Liver (tissue), 9 donors: ENCODE data around the gene CLASP2. TPM values are rescaled to one million over a fixed set of nuclear protein-coding genes. Genes with fewer than 3 reads are reported as not detected.

ENCODE experiments used
- DNase-seq: peaks from one replicate; pipeline ENCODE4 v3.0.0-alpha.2; 2017; ENCODE audit warnings: low spot score
- H3K27ac ChIP-seq, 2 donors: one replicate each; pipeline ENCODE4 v1.7.0; 2013; ENCODE audit warnings: inconsistent platforms in 2 of 2, low read length in 2 of 2, control low read depth in 1 of 2, low read depth in 1 of 2, mild to moderate bottlenecking in 1 of 2
- H3K27me3 ChIP-seq, 4 donors: one replicate each; pipeline versions ENCODE4 v1.6.1 to v1.7.0; 2013; ENCODE audit warnings: low read length in 3 of 4, inconsistent platforms in 1 of 4, mild to moderate bottlenecking in 1 of 4, moderate library complexity in 1 of 4; ENCODE audit not compliant: control insufficient read depth in 4 of 4, insufficient read depth in 4 of 4
- H3K36me3 ChIP-seq, 4 donors: one replicate each; pipeline versions ENCODE4 v1.6.1 to v1.7.0; 2013; ENCODE audit warnings: low read length in 3 of 4, mild to moderate bottlenecking in 3 of 4, low read depth in 1 of 4, moderate library complexity in 1 of 4; ENCODE audit not compliant: control insufficient read depth in 4 of 4, insufficient read depth in 3 of 4
- H3K4me1 ChIP-seq, 4 donors: one replicate each; pipeline versions ENCODE4 v1.6.1 to v1.7.0; 2013; ENCODE audit warnings: low read length in 3 of 4, mild to moderate bottlenecking in 3 of 4, moderate library complexity in 1 of 4; ENCODE audit not compliant: control insufficient read depth in 4 of 4, insufficient read depth in 4 of 4
- H3K4me3 ChIP-seq, 3 donors: one replicate each; pipeline versions ENCODE4 v1.6.1 to v1.7.0; 2013; ENCODE audit warnings: low read length in 3 of 3, control low read depth in 1 of 3, low read depth in 1 of 3, mild to moderate bottlenecking in 1 of 3
- H3K9ac ChIP-seq, 2 donors: one replicate each; pipeline ENCODE4 v1.7.0; 2013; ENCODE audit warnings: low read length in 2 of 2, mild to moderate bottlenecking in 2 of 2, moderate library complexity in 2 of 2, control low read depth in 1 of 2, low read depth in 1 of 2
- H3K9me3 ChIP-seq, 4 donors: one replicate each; pipeline versions ENCODE4 v1.6.1 to v1.7.0; 2013; ENCODE audit warnings: low read length in 3 of 4; ENCODE audit not compliant: control insufficient read depth in 4 of 4
- EGR1 ChIP-seq, 2 donors: IDR thresholded peaks; 2 replicates each; pipeline ENCODE4 v1.6.1; 2016 to 2018; ENCODE audit warnings: antibody characterized with exemption in 2 of 2, low read depth in 2 of 2
- FOXA1 ChIP-seq: IDR thresholded peaks from 2 replicates; pipeline ENCODE4 v1.6.1; 2016; ENCODE audit warnings: antibody characterized with exemption
- GABPA ChIP-seq, 2 donors: IDR thresholded peaks in 1 of 2; conservative IDR thresholded peaks in 1 of 2; 2 replicates each; pipeline ENCODE4 v1.6.1; 2016; ENCODE audit warnings: antibody characterized with exemption in 2 of 2, mild to moderate bottlenecking in 1 of 2, moderate library complexity in 1 of 2
- HNF4A ChIP-seq, 2 donors: conservative IDR thresholded peaks; 2 replicates each; pipeline ENCODE4 v1.6.1; 2016; ENCODE audit warnings: antibody characterized with exemption in 2 of 2, mild to moderate bottlenecking in 2 of 2
- HNF4G ChIP-seq: IDR thresholded peaks from 2 replicates; pipeline ENCODE4 v1.6.1; 2016; ENCODE audit warnings: antibody characterized with exemption
- JUND ChIP-seq, 2 donors: IDR thresholded peaks; 2 replicates each; pipeline ENCODE4 v1.6.1; 2016; ENCODE audit warnings: antibody characterized with exemption in 2 of 2
- NR2F2 ChIP-seq: IDR thresholded peaks from 2 replicates; pipeline ENCODE4 v1.6.1; 2016; ENCODE audit warnings: antibody characterized with exemption
- RAD21 ChIP-seq, 2 donors: IDR thresholded peaks; 2 replicates each; pipeline ENCODE4 v1.6.1; 2016; ENCODE audit warnings: antibody characterized with exemption in 2 of 2, mild to moderate bottlenecking in 2 of 2
- RXRA ChIP-seq, 2 donors: IDR thresholded peaks; 2 replicates each; pipeline ENCODE4 v1.6.1; 2017 to 2018; ENCODE audit warnings: antibody characterized with exemption in 2 of 2, mild to moderate bottlenecking in 1 of 2
- SP1 ChIP-seq: IDR thresholded peaks from 2 replicates; pipeline ENCODE4 v1.6.1; 2018; ENCODE audit warnings: antibody characterized with exemption, mild to moderate bottlenecking
- TAF1 ChIP-seq: conservative IDR thresholded peaks from 2 replicates; pipeline ENCODE4 v1.6.1; 2016; ENCODE audit warnings: antibody characterized with exemption, mild to moderate bottlenecking
- YY1 ChIP-seq: IDR thresholded peaks from 2 replicates; pipeline ENCODE4 v1.6.1; 2016; ENCODE audit warnings: antibody characterized with exemption, mild to moderate bottlenecking
- WGBS: extraction: QIAGEN DNeasy Blood & Tissue Kit; methylation state at CpG from one replicate; pipeline ENCODE4 v1.1.7; 2013; 5-methylcytosine and 5-hydroxymethylcytosine counted together
- polyA plus RNA-seq, 2 donors: library from polyadenylated mRNA; stranded (reverse) in 1 of 2; unstranded in 1 of 2; fragments of 200-250 nt in 1 of 2; fragments of >200 nt in 1 of 2; fragmentation: Nextera tagmentation in 1 of 2; extraction: Ambion mirVana in 1 of 2; gene quantifications; one replicate each; pipeline versions ENCODE4 v1.2.1 to v1.2.3, GENCODE V29; 2013 to 2015
- total RNA-seq, 2 donors: library from RNA; depleted of rRNA; stranded (reverse); fragments of >200 nt; gene quantifications; one replicate each; pipeline ENCODE4 v1.2.3, GENCODE V29; 2014
- TF ChIP-seq, protein P1 (sequence below): IDR thresholded peaks from 2 replicates; pipeline ENCODE4 v1.6.1; 2016; ENCODE audit warnings: antibody characterized with exemption, mild to moderate bottlenecking
- TF ChIP-seq, protein P2 (sequence below): IDR thresholded peaks from 2 replicates; pipeline ENCODE4 v1.6.1; 2016; ENCODE audit warnings: antibody characterized with exemption
- TF ChIP-seq, protein P3 (sequence below): IDR thresholded peaks from 2 replicates; pipeline ENCODE4 v1.6.1; 2016; ENCODE audit warnings: antibody characterized with exemption
- TF ChIP-seq, protein P4 (sequence below): fragments of 150-350 bp; IDR thresholded peaks from 2 replicates; pipeline ENCODE4 v1.5.1; 2017; ENCODE audit warnings: improper control_type of control experiment, low read depth, low read length; ENCODE audit not compliant: missing input control
- TF ChIP-seq, protein P5 (sequence below): IDR thresholded peaks from 2 replicates; pipeline ENCODE4 v1.6.1; 2016; ENCODE audit warnings: antibody characterized with exemption
- donor health status: healthy.
- donor health status: healthy.
- donor health status: healthy.
- donor health status: healthy.
- donor health status: healthy.

Gene CLASP2
- total and polyA plus RNA-seq, 4 donors: 3.7 to 27.6 (median 17.3) TPM

DNA sequence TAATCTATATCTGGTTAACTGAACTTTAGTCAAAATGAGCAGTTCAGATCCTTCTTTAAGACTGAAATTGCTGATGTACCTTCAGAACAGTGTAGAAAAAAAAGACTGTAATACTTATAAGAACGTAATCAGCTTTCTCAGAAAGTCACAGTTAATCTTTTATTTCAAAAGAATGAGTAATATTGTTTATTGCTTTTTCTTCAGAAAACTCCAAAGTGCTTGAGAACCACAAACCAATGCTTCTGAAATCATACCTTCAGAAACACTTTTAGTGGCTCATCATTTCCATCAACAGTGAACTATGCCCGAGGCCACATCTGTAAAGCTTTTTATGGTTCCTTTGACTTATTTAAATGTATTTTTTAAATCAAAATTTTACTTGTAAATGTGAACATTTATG lies 33.3 kb upstream of the CLASP2 start:
- Histone ChIP-seq H3K9me3 (peaks cover 0 to 8% (median 2%) of the 10 kb centered on the region in 4 donors), H3K4me1 (no peaks in the 10 kb centered on the region), H3K27me3 (no peaks in the 10 kb centered on the region), H3K9ac (no peak overlapping the region), H3K36me3 (no peaks in the 10 kb centered on the region), H3K27ac (no peak overlapping the region), H3K4me3 (no peak overlapping the region)
- no peak for DNase-seq
- TF ChIP-seq, protein P1, sequence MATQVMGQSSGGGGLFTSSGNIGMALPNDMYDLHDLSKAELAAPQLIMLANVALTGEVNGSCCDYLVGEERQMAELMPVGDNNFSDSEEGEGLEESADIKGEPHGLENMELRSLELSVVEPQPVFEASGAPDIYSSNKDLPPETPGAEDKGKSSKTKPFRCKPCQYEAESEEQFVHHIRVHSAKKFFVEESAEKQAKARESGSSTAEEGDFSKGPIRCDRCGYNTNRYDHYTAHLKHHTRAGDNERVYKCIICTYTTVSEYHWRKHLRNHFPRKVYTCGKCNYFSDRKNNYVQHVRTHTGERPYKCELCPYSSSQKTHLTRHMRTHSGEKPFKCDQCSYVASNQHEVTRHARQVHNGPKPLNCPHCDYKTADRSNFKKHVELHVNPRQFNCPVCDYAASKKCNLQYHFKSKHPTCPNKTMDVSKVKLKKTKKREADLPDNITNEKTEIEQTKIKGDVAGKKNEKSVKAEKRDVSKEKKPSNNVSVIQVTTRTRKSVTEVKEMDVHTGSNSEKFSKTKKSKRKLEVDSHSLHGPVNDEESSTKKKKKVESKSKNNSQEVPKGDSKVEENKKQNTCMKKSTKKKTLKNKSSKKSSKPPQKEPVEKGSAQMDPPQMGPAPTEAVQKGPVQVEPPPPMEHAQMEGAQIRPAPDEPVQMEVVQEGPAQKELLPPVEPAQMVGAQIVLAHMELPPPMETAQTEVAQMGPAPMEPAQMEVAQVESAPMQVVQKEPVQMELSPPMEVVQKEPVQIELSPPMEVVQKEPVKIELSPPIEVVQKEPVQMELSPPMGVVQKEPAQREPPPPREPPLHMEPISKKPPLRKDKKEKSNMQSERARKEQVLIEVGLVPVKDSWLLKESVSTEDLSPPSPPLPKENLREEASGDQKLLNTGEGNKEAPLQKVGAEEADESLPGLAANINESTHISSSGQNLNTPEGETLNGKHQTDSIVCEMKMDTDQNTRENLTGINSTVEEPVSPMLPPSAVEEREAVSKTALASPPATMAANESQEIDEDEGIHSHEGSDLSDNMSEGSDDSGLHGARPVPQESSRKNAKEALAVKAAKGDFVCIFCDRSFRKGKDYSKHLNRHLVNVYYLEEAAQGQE: no peak
- TF ChIP-seq TAF1 (no peak), RAD21 (IDR thresholded peaks at IDR 0.05) (no peak), EGR1 (IDR thresholded peaks at IDR 0.05; ENCODE audit: low read depth in 2 of 2) (no peak), HNF4A (conservative IDR thresholded peaks at IDR 0.05) (no peak), JUND (IDR thresholded peaks at IDR 0.05) (no peak), GABPA (IDR thresholded peaks at IDR 0.05 in 1 of 2, conservative IDR thresholded peaks at IDR 0.05 in 1 of 2) (no peak), HNF4G (no peak), FOXA1 (no peak)
- TF ChIP-seq, protein P2, sequence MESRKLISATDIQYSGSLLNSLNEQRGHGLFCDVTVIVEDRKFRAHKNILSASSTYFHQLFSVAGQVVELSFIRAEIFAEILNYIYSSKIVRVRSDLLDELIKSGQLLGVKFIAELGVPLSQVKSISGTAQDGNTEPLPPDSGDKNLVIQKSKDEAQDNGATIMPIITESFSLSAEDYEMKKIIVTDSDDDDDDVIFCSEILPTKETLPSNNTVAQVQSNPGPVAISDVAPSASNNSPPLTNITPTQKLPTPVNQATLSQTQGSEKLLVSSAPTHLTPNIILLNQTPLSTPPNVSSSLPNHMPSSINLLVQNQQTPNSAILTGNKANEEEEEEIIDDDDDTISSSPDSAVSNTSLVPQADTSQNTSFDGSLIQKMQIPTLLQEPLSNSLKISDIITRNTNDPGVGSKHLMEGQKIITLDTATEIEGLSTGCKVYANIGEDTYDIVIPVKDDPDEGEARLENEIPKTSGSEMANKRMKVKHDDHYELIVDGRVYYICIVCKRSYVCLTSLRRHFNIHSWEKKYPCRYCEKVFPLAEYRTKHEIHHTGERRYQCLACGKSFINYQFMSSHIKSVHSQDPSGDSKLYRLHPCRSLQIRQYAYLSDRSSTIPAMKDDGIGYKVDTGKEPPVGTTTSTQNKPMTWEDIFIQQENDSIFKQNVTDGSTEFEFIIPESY: no peak
- TF ChIP-seq, protein P3, sequence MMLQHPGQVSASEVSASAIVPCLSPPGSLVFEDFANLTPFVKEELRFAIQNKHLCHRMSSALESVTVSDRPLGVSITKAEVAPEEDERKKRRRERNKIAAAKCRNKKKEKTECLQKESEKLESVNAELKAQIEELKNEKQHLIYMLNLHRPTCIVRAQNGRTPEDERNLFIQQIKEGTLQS: no peak
- TF ChIP-seq, protein P4, sequence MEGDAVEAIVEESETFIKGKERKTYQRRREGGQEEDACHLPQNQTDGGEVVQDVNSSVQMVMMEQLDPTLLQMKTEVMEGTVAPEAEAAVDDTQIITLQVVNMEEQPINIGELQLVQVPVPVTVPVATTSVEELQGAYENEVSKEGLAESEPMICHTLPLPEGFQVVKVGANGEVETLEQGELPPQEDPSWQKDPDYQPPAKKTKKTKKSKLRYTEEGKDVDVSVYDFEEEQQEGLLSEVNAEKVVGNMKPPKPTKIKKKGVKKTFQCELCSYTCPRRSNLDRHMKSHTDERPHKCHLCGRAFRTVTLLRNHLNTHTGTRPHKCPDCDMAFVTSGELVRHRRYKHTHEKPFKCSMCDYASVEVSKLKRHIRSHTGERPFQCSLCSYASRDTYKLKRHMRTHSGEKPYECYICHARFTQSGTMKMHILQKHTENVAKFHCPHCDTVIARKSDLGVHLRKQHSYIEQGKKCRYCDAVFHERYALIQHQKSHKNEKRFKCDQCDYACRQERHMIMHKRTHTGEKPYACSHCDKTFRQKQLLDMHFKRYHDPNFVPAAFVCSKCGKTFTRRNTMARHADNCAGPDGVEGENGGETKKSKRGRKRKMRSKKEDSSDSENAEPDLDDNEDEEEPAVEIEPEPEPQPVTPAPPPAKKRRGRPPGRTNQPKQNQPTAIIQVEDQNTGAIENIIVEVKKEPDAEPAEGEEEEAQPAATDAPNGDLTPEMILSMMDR: no peak
- WGBS: 84% methylated on average over 2 of the region's 2 CpGs

DNA sequence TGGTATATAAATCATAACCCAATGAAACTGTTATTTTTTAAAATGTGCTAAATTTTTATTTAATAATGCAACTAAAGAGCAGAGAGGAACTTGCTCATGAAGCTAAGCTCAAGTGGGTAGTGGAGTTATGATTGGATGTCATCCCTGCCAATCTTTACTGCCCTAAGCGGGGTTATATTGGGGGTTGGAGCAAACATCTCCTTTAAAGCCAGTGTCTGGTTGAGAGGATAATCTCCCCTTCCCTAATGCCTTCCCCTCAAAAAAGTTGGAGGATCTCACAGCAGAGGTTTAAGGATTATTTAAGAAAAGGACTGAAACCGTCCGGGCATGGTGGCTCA lies 32.1 kb upstream of the CLASP2 start:
- DNase-seq: no peak
- 94% methylated on average over 3 of the region's 3 CpGs for WGBS
- H3K4me3 ChIP-seq: no peak overlapping the region
- no peaks in the 10 kb centered on the region for H3K36me3 ChIP-seq
- no peak overlapping the region for H3K9ac ChIP-seq
- TF ChIP-seq JUND (IDR thresholded peaks at IDR 0.05) (no peak), YY1 (no peak), RAD21 (IDR thresholded peaks at IDR 0.05) (no peak), HNF4A (conservative IDR thresholded peaks at IDR 0.05) (no peak), GABPA (IDR thresholded peaks at IDR 0.05 in 1 of 2, conservative IDR thresholded peaks at IDR 0.05 in 1 of 2) (no peak), FOXA1 (no peak), SP1 (no peak), NR2F2 (no peak), EGR1 (IDR thresholded peaks at IDR 0.05; ENCODE audit: low read depth in 2 of 2) (no peak), RXRA (IDR thresholded peaks at IDR 0.05) (no peak)
- TF ChIP-seq, protein P1: no peak
- TF ChIP-seq, protein P5, sequence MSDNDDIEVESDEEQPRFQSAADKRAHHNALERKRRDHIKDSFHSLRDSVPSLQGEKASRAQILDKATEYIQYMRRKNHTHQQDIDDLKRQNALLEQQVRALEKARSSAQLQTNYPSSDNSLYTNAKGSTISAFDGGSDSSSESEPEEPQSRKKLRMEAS: no peak
- TF ChIP-seq, protein P3: no peak
- TF ChIP-seq, protein P2: no peak
- no peaks in the 10 kb centered on the region for H3K4me1 ChIP-seq
- H3K27ac ChIP-seq: no peak overlapping the region
- H3K9me3 ChIP-seq: peaks cover 0 to 7% (median 2%) of the 10 kb centered on the region in 4 donors
- no peaks in the 10 kb centered on the region for H3K27me3 ChIP-seq
